IPS-NIHi7 (cell line): ENCODE results near the gene SNRPB.

Source experiments
- DNase-seq: peaks from one replicate; pipeline ENCODE4 v3.0.0; 2012; ENCODE audit warnings: mixed read lengths; ENCODE audit errors: extremely low spot score

The SNRPB gene

DNA sequence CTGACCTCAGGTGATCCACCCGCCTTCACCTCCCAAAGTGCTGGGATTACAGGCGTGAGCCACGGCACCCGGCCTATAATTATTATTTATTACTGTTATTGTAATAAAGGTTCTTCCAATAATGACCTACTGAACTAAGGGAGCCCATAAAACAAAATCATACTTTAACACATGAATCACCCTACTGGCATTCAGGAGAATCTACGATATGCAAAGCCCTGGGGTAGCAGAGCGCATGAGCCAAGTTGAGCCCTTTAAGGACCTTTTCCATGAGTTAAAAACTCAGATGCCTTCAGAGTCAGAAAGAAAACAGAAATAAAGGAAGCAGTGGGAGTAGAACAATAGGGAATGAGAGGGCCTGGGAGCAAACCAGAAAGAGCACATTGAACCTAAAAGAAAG is 41.5 kb downstream of the SNRPB start:
- no peak for DNase-seq

DNA sequence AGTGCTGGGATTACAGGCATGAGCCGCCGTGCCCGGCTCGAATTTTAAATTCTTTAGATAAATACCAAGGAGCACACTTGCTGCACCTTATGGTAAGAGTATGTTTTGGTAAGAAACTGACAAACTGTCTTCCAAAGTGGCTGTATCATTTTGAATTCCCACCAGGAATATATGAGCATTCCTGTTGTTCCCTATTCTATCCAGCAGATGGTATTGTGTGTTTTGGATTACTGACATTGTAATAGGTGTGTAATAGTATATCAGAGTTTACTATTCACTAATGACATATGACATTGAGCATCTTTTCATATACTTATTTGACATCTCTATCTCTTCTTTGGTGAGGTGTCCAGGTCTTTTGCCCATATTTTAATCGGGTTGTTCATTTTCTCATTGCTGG is 49.3 kb downstream of the SNRPB start:
- no peak for DNase-seq

DNA sequence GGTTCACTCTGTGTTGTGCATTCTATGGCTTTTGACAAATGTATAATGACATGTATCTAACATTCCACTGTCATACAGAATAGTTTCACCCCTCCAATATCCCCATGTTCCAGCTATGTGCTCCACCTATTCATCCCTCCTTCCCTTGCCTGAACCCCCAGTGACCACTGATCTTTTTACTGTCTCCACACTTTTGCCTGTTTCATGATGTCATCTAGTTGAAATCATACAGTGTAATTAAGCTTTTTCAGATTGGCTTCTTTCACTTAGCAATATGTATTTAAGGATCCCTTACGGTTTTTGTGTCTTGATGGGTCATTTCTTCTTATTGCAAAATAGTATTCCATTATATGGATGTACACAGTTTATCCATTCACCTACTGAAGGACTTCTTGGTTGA is 50.1 kb downstream of the SNRPB start:
- no peak for DNase-seq

DNA sequence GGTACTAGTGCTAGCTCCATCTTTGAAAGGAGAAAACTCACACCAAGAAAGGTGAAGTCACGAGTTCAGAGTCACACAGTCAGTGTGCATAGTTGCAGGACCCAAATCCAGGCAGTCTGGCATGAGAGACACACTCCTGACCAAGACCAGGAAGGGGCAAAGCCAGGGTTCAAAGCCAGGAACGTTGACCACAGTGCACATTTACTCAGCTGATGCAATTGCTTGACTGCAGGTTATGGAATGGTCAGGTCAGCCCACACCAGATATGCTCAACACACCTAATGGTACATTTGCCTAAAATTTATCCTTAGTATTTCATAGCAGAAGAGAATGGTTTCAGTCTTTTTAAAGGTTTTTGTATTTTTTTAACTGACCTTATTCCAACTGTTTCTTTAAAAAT is 52.2 kb downstream of the SNRPB start:
- no peak for DNase-seq

DNA sequence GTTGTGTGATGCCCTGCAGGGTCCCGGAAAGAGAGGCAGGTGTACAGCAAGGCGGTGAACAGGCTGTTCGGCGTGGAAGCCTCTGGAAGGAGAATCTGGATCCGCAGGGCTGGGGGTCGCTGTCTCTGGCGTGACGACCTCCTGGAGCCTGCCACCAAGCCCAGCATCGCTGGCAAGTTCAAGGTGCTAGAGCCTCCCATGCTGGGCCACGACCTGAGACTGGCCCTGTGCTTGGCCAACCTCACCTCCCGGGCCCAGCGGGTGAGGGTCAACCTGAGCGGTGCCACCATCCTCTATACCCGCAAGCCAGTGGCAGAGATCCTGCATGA is 53.4 kb downstream of the SNRPB start:
- no peak for DNase-seq

DNA sequence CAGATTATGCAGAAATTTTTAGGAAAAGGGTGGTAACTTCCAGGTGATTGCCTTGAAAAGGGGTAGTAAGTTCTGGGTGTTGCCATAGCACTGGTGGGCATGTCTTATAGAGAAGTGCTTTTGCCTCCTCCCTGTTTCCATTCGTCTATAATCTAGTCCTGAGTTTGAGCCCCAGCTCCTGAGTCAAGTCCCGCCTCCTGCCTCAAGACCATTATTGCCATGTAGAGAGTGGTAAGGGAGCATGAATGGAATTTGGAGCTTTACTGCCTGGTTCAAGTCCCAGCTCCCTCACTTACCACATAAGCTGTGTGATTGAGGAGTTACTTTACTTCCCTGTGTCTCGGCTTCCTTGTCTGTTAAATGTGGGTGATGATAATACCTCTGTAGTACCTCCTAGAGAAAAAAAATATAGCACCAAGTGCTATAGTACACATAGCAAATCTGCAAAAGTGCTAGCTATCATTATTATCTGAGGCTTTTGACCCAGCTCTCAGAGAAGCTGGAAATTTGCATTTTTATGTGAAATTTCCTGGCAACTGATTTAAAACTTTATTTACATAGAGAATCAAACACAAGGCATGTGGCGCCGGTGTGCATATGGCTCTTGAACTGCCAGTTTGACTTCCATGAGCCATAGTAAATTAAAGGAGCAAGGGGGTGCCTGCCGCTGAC is 53.9 kb downstream of the SNRPB start:
- no peak for DNase-seq
